Measurements from ENCODE around the gene GRK5.

Gene GRK5

GRCh38 chr10:119263951-119264617 lies 56.7 kb downstream of the GRK5 start:
- no peak for ATAC-seq (ENCODE audit: insufficient read depth, low read depth)
- Histone ChIP-seq H3K27ac (ENCODE audit: low read length) (no peak overlapping the region), H3K4me3 (ENCODE audit: low read depth in 1 of 2, low read length in 2 of 2) (no peak overlapping the region), H3K9me3 (ENCODE audit: insufficient read depth, low read length, severe bottlenecking) (no peaks in the 10 kb centered on the region), H3K9ac (ENCODE audit: low read depth, low read length) (no peak overlapping the region), H3K27me3 (ENCODE audit: insufficient read depth, low read length, poor library complexity) (no peaks in the 10 kb centered on the region), H2AFZ (ENCODE audit: low read depth, low read length) (no peak overlapping the region), H3K36me3 (ENCODE audit: insufficient read depth, low read length) (no peaks in the 10 kb centered on the region), H3K79me2 (ENCODE audit: insufficient read depth, low read length) (no peaks in the 10 kb centered on the region), H3K4me1 (ENCODE audit: insufficient read depth, low read length) (peaks cover 11% of the 10 kb centered on the region), H3K4me2 (ENCODE audit: insufficient read depth, low read length) (no peak overlapping the region), H4K20me1 (ENCODE audit: insufficient read depth, low read length) (0 out of 2 replicates have a peak, but pooled peaks cover 3% of the 10 kb centered on the region)
- no peak for DNase-seq
- TF ChIP-seq EZH2 (IDR thresholded peaks at IDR 0.05; ENCODE audit: borderline replicate concordance, low read depth, low read length, severe bottlenecking) = no peak
- TF ChIP-seq, protein P1, sequence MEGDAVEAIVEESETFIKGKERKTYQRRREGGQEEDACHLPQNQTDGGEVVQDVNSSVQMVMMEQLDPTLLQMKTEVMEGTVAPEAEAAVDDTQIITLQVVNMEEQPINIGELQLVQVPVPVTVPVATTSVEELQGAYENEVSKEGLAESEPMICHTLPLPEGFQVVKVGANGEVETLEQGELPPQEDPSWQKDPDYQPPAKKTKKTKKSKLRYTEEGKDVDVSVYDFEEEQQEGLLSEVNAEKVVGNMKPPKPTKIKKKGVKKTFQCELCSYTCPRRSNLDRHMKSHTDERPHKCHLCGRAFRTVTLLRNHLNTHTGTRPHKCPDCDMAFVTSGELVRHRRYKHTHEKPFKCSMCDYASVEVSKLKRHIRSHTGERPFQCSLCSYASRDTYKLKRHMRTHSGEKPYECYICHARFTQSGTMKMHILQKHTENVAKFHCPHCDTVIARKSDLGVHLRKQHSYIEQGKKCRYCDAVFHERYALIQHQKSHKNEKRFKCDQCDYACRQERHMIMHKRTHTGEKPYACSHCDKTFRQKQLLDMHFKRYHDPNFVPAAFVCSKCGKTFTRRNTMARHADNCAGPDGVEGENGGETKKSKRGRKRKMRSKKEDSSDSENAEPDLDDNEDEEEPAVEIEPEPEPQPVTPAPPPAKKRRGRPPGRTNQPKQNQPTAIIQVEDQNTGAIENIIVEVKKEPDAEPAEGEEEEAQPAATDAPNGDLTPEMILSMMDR (IDR thresholded peaks at IDR 0.05; ENCODE audit: borderline replicate concordance, extremely low read depth, low read length, poor library complexity, severe bottlenecking) = no peak

GRCh38 chr10:119265691-119266090 lies 58.3 kb downstream of the GRK5 start:
- no peak overlapping the region for H3K4me2 ChIP-seq (ENCODE audit: insufficient read depth, low read length)
- no peak overlapping the region for H2AFZ ChIP-seq (ENCODE audit: low read depth, low read length)
- H3K27ac ChIP-seq (ENCODE audit: low read length) = no peak overlapping the region
- H3K4me3 ChIP-seq (ENCODE audit: low read depth in 1 of 2, low read length in 2 of 2) = no peak overlapping the region
- ATAC-seq (ENCODE audit: insufficient read depth, low read depth) (no peak), DNase-seq (no peak)
- no peak overlapping the region for H3K9ac ChIP-seq (ENCODE audit: low read depth, low read length)
- H3K79me2 ChIP-seq (ENCODE audit: insufficient read depth, low read length) = peaks cover 9% of the 10 kb centered on the region
- no peaks in the 10 kb centered on the region for H3K36me3 ChIP-seq (ENCODE audit: insufficient read depth, low read length)
- H3K27me3 ChIP-seq (ENCODE audit: insufficient read depth, low read length, poor library complexity) = no peaks in the 10 kb centered on the region
- H3K9me3 ChIP-seq (ENCODE audit: insufficient read depth, low read length, severe bottlenecking) = no peaks in the 10 kb centered on the region
- H4K20me1 ChIP-seq (ENCODE audit: insufficient read depth, low read length) = 0 out of 2 replicates have a peak, but pooled peaks cover 3% of the 10 kb centered on the region
- no peak for TF ChIP-seq EZH2 (IDR thresholded peaks at IDR 0.05; ENCODE audit: borderline replicate concordance, low read depth, low read length, severe bottlenecking)
- TF ChIP-seq, protein P1 (IDR thresholded peaks at IDR 0.05; ENCODE audit: borderline replicate concordance, extremely low read depth, low read length, poor library complexity, severe bottlenecking) = no peak
- H3K4me1 ChIP-seq (ENCODE audit: insufficient read depth, low read length) = peaks cover 25% of the 10 kb centered on the region

DNA sequence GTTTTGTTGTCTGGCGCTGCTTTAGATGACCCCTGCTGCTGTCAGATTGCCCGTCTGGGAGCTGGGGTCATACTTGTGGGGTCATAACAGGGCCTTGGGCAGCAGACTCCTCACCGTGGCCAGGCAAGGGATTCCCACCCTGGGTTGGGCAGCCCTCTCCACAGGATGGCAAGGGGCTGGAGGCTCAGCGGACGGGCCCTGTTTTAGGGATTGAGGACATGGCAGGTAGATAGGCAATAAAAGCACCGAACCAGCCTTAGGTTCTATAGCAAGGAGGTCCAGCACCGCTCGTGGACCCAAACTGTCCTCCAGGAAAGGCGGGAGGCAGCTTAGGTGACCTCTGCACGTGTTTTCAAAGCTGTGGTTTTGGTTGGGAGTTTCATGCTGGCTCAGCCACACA lies 60.0 kb downstream of the GRK5 start:
- Histone ChIP-seq H3K27me3 (ENCODE audit: insufficient read depth, low read length, poor library complexity) (no peaks in the 10 kb centered on the region), H3K9me3 (ENCODE audit: insufficient read depth, low read length, severe bottlenecking) (no peaks in the 10 kb centered on the region), H3K9ac (ENCODE audit: low read depth, low read length) (no peak overlapping the region), H4K20me1 (ENCODE audit: insufficient read depth, low read length) (0 out of 2 replicates have a peak, but pooled peaks cover 3% of the 10 kb centered on the region), H2AFZ (ENCODE audit: low read depth, low read length) (no peak overlapping the region), H3K79me2 (ENCODE audit: insufficient read depth, low read length) (peaks cover 18% of the 10 kb centered on the region), H3K4me2 (ENCODE audit: insufficient read depth, low read length) (no peak overlapping the region), H3K4me3 (ENCODE audit: low read depth in 1 of 2, low read length in 2 of 2) (no peak overlapping the region), H3K4me1 (ENCODE audit: insufficient read depth, low read length) (peaks cover 25% of the 10 kb centered on the region), H3K27ac (ENCODE audit: low read length) (no peak overlapping the region; the same call in 1 of the 2 replicates), H3K36me3 (ENCODE audit: insufficient read depth, low read length) (no peaks in the 10 kb centered on the region)
- ATAC-seq (ENCODE audit: insufficient read depth, low read depth) = no peak
- no peak for DNase-seq
- no peak for TF ChIP-seq EZH2 (IDR thresholded peaks at IDR 0.05; ENCODE audit: borderline replicate concordance, low read depth, low read length, severe bottlenecking)
- TF ChIP-seq, protein P1 (IDR thresholded peaks at IDR 0.05; ENCODE audit: borderline replicate concordance, extremely low read depth, low read length, poor library complexity, severe bottlenecking) = no peak
